Transverse colon (tissue), 4 donors: ENCODE measurements around the gene ABCB8. TPM values are rescaled to one million over a fixed set of nuclear protein-coding genes. Genes with fewer than 3 reads are reported as not detected.

ENCODE experiments used
- DNase-seq: peaks from one replicate; pipeline ENCODE4 v3.0.0-alpha.2; 2019
- H3K27ac ChIP-seq, 4 donors: fragments of 200-600 bp; sonication (generic); 2 replicates each; pipeline ENCODE4 v1.5.1; 2016 to 2018; ENCODE audit warnings: inconsistent platforms in 4 of 4
- H3K27me3 ChIP-seq: fragments of 200-600 bp; sonication (generic); 2 replicates; pipeline ENCODE4 v1.5.1; 2017; ENCODE audit warnings: inconsistent platforms
- H3K36me3 ChIP-seq, 4 donors: fragments of 200-600 bp; sonication (generic); 2 replicates each; pipeline ENCODE4 v1.5.1; 2017 to 2019; ENCODE audit warnings: inconsistent platforms in 4 of 4
- H3K4me1 ChIP-seq, 4 donors: fragments of 200-600 bp; sonication (generic); 2 replicates each; pipeline ENCODE4 v1.5.1; 2017 to 2020; ENCODE audit warnings: inconsistent platforms in 4 of 4
- H3K4me3 ChIP-seq, 4 donors: fragments of 200-600 bp; sonication (generic); 1 replicate in 1 of 4; 2 replicates in 3 of 4; pipeline versions ENCODE4 v1.5.1 to v1.6.1; 2017 to 2019; ENCODE audit warnings: inconsistent platforms in 4 of 4
- H3K9me3 ChIP-seq, 2 donors: fragments of 200-600 bp; sonication (generic); 2 replicates each; pipeline ENCODE4 v1.5.1; 2017 to 2019; ENCODE audit warnings: inconsistent platforms in 2 of 2
- EP300 ChIP-seq: sonication (generic); formaldehyde crosslinking; IDR thresholded peaks from one replicate; pipeline ENCODE4 v1.6.1; 2017; ENCODE audit warnings: antibody characterized with exemption, low read depth
- POLR2A ChIP-seq: fragments of 450-650 bp; IDR thresholded peaks from one replicate; pipeline ENCODE4 v1.6.1; 2016; ENCODE audit warnings: antibody characterized with exemption, mild to moderate bottlenecking, moderate library complexity
- POLR2AphosphoS5 ChIP-seq, 3 donors: sonication (generic); formaldehyde crosslinking; IDR thresholded peaks; one replicate each; pipeline ENCODE4 v1.6.1; 2016; ENCODE audit warnings: antibody characterized with exemption in 3 of 3
- WGBS, 2 donors: methylation state at CpG; one replicate each; pipeline ENCODE4 v1.1.5; 2018; ENCODE audit warnings: low coverage in 1 of 2; 5-methylcytosine and 5-hydroxymethylcytosine counted together
- in situ Hi-C, 4 donors: fragments of 200-750 bp; cut with MboI; loops; one replicate each; pipeline versions ENCODE4 v1.15.0 to v1.15.1; 2017; ENCODE audit warnings: low sequenced_read_pairs in 3 of 4, low pct_ligation_motif_present in 1 of 4, low pct_unique_long_range_greater_than_20kb in 1 of 4
- intact Hi-C: fragments of 100-400 bp; cut with DNase I; formaldehyde crosslinking; loops from one replicate; pipeline ENCODE4 v1.15.1; 2023; ENCODE audit warnings: low total_unique reads
- total RNA-seq, 4 donors: library from RNA; depleted of rRNA; stranded (reverse); fragments of >200 nt; gene quantifications; one replicate each; pipeline ENCODE4 v1.1.0, GENCODE V29; 2016
- TF ChIP-seq, protein P1 (sequence below), 5 experiments: fragments of 200-600 bp in 3 of 5; fragments of 450-650 bp in 2 of 5; sonication (generic) in 3 of 5; IDR thresholded peaks; 1 replicate in 2 of 5; 2 replicates in 3 of 5; pipeline ENCODE4 v1.5.1; 2016 to 2017; ENCODE audit warnings: antibody characterized with exemption in 5 of 5, inconsistent platforms in 3 of 5, mild to moderate bottlenecking in 2 of 5, moderate library complexity in 1 of 5

ABCB8 gene
- total RNA-seq, 4 donors from 2014 or later, result 33.3 to 76.4 (median 51.4) TPM

- Histone ChIP-seq H3K36me3 (peaks cover 0 to 13% (median 0%) of the 10 kb centered on the region in 4 donors), H3K4me3 (peak overlapping the region; percentile 48 to 80 (median 76)), H3K4me1 (peaks cover 27 to 59% (median 56%) of the 10 kb centered on the region in 4 donors), H3K9me3 (no peaks in the 10 kb centered on the region), H3K27me3 (no peaks in the 10 kb centered on the region), H3K27ac (peak overlapping the region; percentile 95 to 98 (median 96))
- in situ Hi-C loops, result no loop called here
- 9% methylated on average over 14 of the region's 21 CpGs; no CpG with 5 or more reads in 1 of the 2 donors for WGBS, 2 donors
- TF ChIP-seq POLR2AphosphoS5 (IDR thresholded peaks at IDR 0.05) (peak in 1 of 3 donors; percentile 13), EP300 (no peak)
- peak; percentile 58 for DNase-seq
- intact Hi-C loops, result no loop called here
Measured at GRCh38 chr7:151060416-151061212, 32.4 kb downstream of the ABCB8 start.

GRCh38 chr7:151061213-151062110 is 33.2 kb downstream of the ABCB8 start:
- Histone ChIP-seq H3K4me3 (peak overlapping the region in 2 of 4 donors; percentile 3 to 76), H3K9me3 (no peaks in the 10 kb centered on the region), H3K27me3 (no peaks in the 10 kb centered on the region), H3K27ac (peak overlapping the region; percentile 95 to 98 (median 96)), H3K36me3 (peaks cover 0 to 18% (median 0%) of the 10 kb centered on the region in 4 donors), H3K4me1 (peaks cover 27 to 59% (median 56%) of the 10 kb centered on the region in 4 donors)
- TF ChIP-seq, protein P1, sequence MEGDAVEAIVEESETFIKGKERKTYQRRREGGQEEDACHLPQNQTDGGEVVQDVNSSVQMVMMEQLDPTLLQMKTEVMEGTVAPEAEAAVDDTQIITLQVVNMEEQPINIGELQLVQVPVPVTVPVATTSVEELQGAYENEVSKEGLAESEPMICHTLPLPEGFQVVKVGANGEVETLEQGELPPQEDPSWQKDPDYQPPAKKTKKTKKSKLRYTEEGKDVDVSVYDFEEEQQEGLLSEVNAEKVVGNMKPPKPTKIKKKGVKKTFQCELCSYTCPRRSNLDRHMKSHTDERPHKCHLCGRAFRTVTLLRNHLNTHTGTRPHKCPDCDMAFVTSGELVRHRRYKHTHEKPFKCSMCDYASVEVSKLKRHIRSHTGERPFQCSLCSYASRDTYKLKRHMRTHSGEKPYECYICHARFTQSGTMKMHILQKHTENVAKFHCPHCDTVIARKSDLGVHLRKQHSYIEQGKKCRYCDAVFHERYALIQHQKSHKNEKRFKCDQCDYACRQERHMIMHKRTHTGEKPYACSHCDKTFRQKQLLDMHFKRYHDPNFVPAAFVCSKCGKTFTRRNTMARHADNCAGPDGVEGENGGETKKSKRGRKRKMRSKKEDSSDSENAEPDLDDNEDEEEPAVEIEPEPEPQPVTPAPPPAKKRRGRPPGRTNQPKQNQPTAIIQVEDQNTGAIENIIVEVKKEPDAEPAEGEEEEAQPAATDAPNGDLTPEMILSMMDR (IDR thresholded peaks at IDR 0.05), result no peak
- no peak for TF ChIP-seq POLR2AphosphoS5 (IDR thresholded peaks at IDR 0.05)
- no peak for TF ChIP-seq POLR2A
- TF ChIP-seq EP300, result no peak
- intact Hi-C loops, result no loop called here
- 62 to 79% methylated on average over 7 to 32 of the region's 33 CpGs for WGBS, 2 donors
- no peak for DNase-seq
- in situ Hi-C loops, result no loop called here

- in situ Hi-C loops (no loop called here), intact Hi-C loops (no loop called here)
- Histone ChIP-seq H3K4me3 (peak overlapping the region in 1 of 4 donors; percentile 35), H3K4me1 (peaks cover 24 to 54% (median 51%) of the 10 kb centered on the region in 4 donors), H3K9me3 (no peaks in the 10 kb centered on the region), H3K27me3 (no peaks in the 10 kb centered on the region), H3K27ac (peak overlapping the region; percentile 95 to 98 (median 96)), H3K36me3 (peaks cover 0 to 24% (median under 1%) of the 10 kb centered on the region in 4 donors)
- DNase-seq, result no peak
- 41% methylated on average over 8 of the region's 11 CpGs; no CpG with 5 or more reads in 1 of the 2 donors for WGBS, 2 donors
- TF ChIP-seq POLR2A (no peak), EP300 (no peak), POLR2AphosphoS5 (IDR thresholded peaks at IDR 0.05) (no peak)
Measured at GRCh38 chr7:151062111-151062398, 33.8 kb downstream of the ABCB8 start.

GRCh38 chr7:151062399-151063211 is 34.4 kb downstream of the ABCB8 start:
- intact Hi-C loops (no loop called here), in situ Hi-C loops (no loop called here)
- 47% methylated on average over 25 of the region's 43 CpGs; no CpG with 5 or more reads in 1 of the 2 donors for WGBS, 2 donors
- TF ChIP-seq POLR2A (peak; percentile 35), EP300 (no peak)
- TF ChIP-seq, protein P1 (IDR thresholded peaks at IDR 0.05), result no peak
- Histone ChIP-seq H3K4me1 (peaks cover 21 to 51% (median 47%) of the 10 kb centered on the region in 4 donors), H3K27ac (peak overlapping the region; percentile 95 to 98 (median 96)), H3K4me3 (peak overlapping the region in 3 of 4 donors; percentile 18 to 45 (median 35)), H3K9me3 (no peaks in the 10 kb centered on the region), H3K36me3 (peaks cover 0 to 29% (median 3%) of the 10 kb centered on the region in 4 donors), H3K27me3 (no peaks in the 10 kb centered on the region)
- DNase-seq, result peak; percentile 90
